Activated B cell treated with CpG ODN at 0.5 μM for 24 hours (primary cell): ENCODE results near the gene NRTN. TPM values are rescaled to one million over a fixed set of nuclear protein-coding genes. Genes with fewer than 3 reads are reported as not detected.
A peak's percentile ranks its signal among the peaks of the same experiment; 100 is the strongest.

Experiments used
- ATAC-seq: fragments of 200-7000 bp; cut with Tn5 transposase; one replicate; pipeline ENCODE4 v1.10.0; 2021; ENCODE audit warnings: low read depth, mild to moderate bottlenecking, moderate library complexity
- CTCF ChIA-PET: fragments of 350-600 bp; sonication (Branson Sonifier 250); formaldehyde crosslinking; loops from one replicate; lab custom pipeline; 2021; ENCODE audit warnings: antibody characterized with exemption; lab: Charles Lee
- POLR2A ChIA-PET: fragments of 350-600 bp; sonication (Branson Sonifier 250); formaldehyde crosslinking; loops from one replicate; lab custom pipeline; 2021; ENCODE audit warnings: antibody characterized with exemption; lab: Charles Lee
- DNase-seq: peaks from one replicate; pipeline ENCODE4 v3.0.0; 2022
- H3K27ac Mint-ChIP-seq: one replicate; pipeline ENCODE4 v1.8.0; 2020; ENCODE audit warnings: mixed read lengths
- H3K27me3 Mint-ChIP-seq: one replicate; pipeline ENCODE4 v1.8.0; 2021; ENCODE audit warnings: mixed read lengths
- H3K36me3 Mint-ChIP-seq: one replicate; pipeline ENCODE4 v1.8.0; 2021; ENCODE audit warnings: low read depth, mixed read lengths
- H3K4me1 Mint-ChIP-seq: one replicate; pipeline ENCODE4 v1.8.0; 2021; ENCODE audit warnings: mixed read lengths
- H3K4me3 Mint-ChIP-seq: one replicate; pipeline ENCODE4 v1.8.0; 2020; ENCODE audit warnings: mild to moderate bottlenecking, mixed read lengths
- H3K9me3 Mint-ChIP-seq: one replicate; pipeline ENCODE4 v1.8.0; 2020; ENCODE audit warnings: mixed read lengths
- intact Hi-C: fragments of 100-400 bp; cut with micrococcal nuclease; formaldehyde crosslinking; loops from one replicate; pipeline ENCODE4 v1.15.1; 2024
- total RNA-seq: library from RNA; stranded (reverse); gene quantifications from 2 replicates; pipeline ENCODE4 v1.2.3, GENCODE V29; 2022
- TF ChIP-seq, protein P1 (sequence below): fragments of 200-600 bp; IDR thresholded peaks from one replicate; pipeline ENCODE4 v1.8.0; 2022; ENCODE audit warnings: antibody characterized with exemption, mild to moderate bottlenecking

NRTN gene
- total RNA-seq, 1 donor from 2014 or later = 0.42 TPM

DNA sequence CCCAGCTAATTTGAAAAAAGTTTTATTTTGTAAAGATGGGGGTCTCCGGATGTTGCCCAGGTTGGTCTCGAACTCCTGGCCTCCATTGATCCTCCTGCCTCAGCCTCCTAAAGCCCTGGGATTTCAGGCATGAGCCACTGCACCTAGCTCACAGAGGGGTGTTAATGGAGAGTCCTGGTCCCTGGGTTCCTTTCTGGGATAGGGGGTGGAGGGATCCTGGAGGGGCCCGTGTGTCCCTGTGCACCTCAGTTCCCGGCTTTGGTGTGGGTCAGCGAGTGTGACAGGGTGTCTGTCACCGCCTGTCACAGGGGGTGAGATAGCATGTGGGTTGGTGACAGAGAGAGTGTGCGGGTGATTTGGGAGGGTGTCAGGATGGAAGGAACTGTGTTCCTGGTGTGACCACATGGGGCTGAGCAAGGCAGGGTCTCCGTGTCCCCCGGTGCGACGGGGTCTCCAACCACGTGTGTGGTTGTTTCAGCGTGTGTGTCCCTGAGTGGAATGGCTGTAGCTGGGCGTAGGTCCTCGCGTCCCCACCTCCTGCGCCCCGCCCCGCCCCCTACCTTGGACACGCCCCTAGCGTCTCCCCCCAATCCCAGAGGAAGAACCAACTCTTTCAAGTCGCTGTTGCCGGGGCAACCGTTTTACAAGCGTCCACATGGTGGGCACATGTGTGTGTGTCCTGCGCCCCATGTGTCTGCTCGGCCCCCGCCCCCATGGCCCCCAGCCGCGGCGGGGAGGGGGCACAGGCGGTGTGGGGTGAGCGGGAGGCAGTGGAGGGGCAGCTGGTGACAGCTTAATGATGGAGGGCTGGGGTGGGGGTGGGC is 2.9 kb upstream of the NRTN start:
- H3K27ac Mint-ChIP-seq = no peak overlapping the region
- H3K4me3 Mint-ChIP-seq = no peak overlapping the region
- intact Hi-C loops = no loop called here
- ATAC-seq = no peak
- TF ChIP-seq, protein P1, sequence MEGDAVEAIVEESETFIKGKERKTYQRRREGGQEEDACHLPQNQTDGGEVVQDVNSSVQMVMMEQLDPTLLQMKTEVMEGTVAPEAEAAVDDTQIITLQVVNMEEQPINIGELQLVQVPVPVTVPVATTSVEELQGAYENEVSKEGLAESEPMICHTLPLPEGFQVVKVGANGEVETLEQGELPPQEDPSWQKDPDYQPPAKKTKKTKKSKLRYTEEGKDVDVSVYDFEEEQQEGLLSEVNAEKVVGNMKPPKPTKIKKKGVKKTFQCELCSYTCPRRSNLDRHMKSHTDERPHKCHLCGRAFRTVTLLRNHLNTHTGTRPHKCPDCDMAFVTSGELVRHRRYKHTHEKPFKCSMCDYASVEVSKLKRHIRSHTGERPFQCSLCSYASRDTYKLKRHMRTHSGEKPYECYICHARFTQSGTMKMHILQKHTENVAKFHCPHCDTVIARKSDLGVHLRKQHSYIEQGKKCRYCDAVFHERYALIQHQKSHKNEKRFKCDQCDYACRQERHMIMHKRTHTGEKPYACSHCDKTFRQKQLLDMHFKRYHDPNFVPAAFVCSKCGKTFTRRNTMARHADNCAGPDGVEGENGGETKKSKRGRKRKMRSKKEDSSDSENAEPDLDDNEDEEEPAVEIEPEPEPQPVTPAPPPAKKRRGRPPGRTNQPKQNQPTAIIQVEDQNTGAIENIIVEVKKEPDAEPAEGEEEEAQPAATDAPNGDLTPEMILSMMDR = no peak
- peaks cover 28% of the 10 kb centered on the region for H3K27me3 Mint-ChIP-seq
- peaks cover 24% of the 10 kb centered on the region for H3K4me1 Mint-ChIP-seq
- DNase-seq = no peak
- ChIA-PET CTCF (no interaction called here), POLR2A (interaction anchor here (0.9 kb wide), 1 partner anchor 10 kb away, joined by 4 read pairs; no protein-coding TSS in a partner anchor)
- no peaks in the 10 kb centered on the region for H3K36me3 Mint-ChIP-seq
- H3K9me3 Mint-ChIP-seq = no peaks in the 10 kb centered on the region

DNA sequence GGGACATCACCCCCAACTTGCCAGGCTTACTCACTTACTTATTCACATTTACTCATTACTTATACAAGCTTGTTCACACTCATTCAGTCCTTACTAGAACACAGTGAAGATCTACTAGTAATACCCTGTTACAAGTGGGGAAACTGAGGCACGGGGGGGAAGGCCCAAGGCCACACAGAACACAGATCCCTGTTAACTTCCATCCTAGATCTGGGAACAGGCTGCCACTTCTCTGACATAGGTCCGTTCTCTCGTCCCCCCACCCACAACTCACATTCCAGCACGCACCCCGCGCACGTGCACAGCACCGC is 1.5 kb upstream of the NRTN start:
- TF ChIP-seq, protein P1 = no peak
- Mint-ChIP-seq H3K27me3 (peaks cover 26% of the 10 kb centered on the region), H3K9me3 (no peaks in the 10 kb centered on the region), H3K27ac (no peak overlapping the region), H3K4me3 (peak overlapping the region; percentile 60), H3K36me3 (no peaks in the 10 kb centered on the region), H3K4me1 (peaks cover 24% of the 10 kb centered on the region)
- ATAC-seq (no peak), DNase-seq (no peak)
- CTCF ChIA-PET = interaction anchor here (0.7 to 1.7 kb wide), 13 partner anchors 10 to 248 kb away, joined by 3 to 21 read pairs (median 6); partner anchors contain the start of genes DUS3L and NDUFA11
- POLR2A ChIA-PET = interaction anchor here (0.5 to 1.7 kb wide), 6 partner anchors 13 to 178 kb away, joined by 3 to 13 read pairs (median 8); partner anchors contain the start of genes DUS3L, RANBP3 and VMAC
- intact Hi-C loops = no loop called here

- Mint-ChIP-seq H3K36me3 (no peaks in the 10 kb centered on the region), H3K27ac (peak overlapping the region; percentile 18), H3K4me1 (peaks cover 24% of the 10 kb centered on the region), H3K4me3 (peak overlapping the region; percentile 67), H3K27me3 (peaks cover 24% of the 10 kb centered on the region), H3K9me3 (no peaks in the 10 kb centered on the region)
- POLR2A ChIA-PET = interaction anchor here (0.5 to 1.7 kb wide), 11 partner anchors 13 to 1211 kb away, joined by 3 to 13 read pairs (median 4); partner anchors contain the start of genes ALKBH7, CATSPERD, DUS3L and NDUFA11
- ATAC-seq = peak; percentile 91
- TF ChIP-seq, protein P1 = no peak
- DNase-seq = peak; percentile 83
- intact Hi-C loops = loop anchor here (1.0 kb wide), 5 partner anchors 13 to 218 kb away; partner anchors contain the start of genes DUS3L and VMAC
- CTCF ChIA-PET = interaction anchor here (0.7 to 1.7 kb wide), 17 partner anchors 8 to 248 kb away, joined by 3 to 21 read pairs (median 5); partner anchors contain the start of genes DUS3L and NDUFA11
Measured at GRCh38 chr19:5803752-5804515, 933 bp upstream of the NRTN start.

DNA sequence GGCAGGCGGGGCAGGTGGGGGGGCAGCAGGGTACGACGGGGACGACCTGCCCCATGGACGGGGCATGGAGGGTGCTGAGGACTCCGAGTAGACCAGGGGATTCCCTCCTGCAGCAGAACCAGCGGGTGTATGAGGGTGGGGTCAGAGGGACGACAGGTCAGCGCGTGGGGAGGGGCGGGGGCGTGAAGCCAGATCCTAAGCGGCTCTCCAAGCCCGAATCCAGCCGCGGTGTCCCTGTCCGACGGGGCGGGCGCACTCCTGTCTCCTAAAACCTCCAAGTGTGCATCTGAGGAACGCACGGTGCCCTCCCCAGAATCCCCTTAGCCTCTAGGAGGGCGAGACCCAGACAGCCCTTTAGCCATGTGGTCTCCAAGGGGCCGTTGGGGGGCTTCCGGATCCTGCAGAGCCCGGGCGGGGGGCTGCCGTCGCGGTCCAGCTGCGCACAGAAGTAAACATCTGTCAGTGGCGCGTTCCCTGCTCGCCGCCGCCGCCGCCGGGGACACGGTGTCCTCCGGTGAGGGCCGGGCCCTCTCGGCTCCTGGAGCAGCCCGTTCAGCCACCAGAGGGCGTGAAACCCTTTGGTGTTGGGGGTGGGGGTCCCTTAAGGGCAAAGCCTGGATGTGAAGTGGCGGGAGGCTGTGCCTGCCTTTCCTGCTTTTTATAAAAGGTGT is 730 bp downstream of the NRTN start:
- peak overlapping the region; percentile 56 for H3K4me3 Mint-ChIP-seq
- peak; percentile 50 for DNase-seq
- intact Hi-C loops = no loop called here

More for the DNA sequence above, 730 bp downstream of the NRTN start:
- POLR2A ChIA-PET = interaction anchor here (0.7 kb wide), 1 partner anchor 119 kb away, joined by 3 read pairs; no protein-coding TSS in a partner anchor
- Mint-ChIP-seq H3K27ac (no peak overlapping the region), H3K9me3 (no peaks in the 10 kb centered on the region), H3K27me3 (peaks cover 19% of the 10 kb centered on the region), H3K36me3 (no peaks in the 10 kb centered on the region), H3K4me1 (peaks cover 24% of the 10 kb centered on the region)
- TF ChIP-seq, protein P1 = no peak
- peak; percentile 32 for ATAC-seq
- CTCF ChIA-PET = no interaction called here
